HFF-Myc (cell line): ENCODE data around the gene PTPRT.

Experiments used
- DNase-seq: peaks from one replicate; pipeline ENCODE4 v3.0.0-alpha.2; 2011; ENCODE audit warnings: low read depth; ENCODE audit errors: extremely low read depth
- H3K4me3 ChIP-seq: replicated peaks from 2 replicates; pipeline ENCODE4 v1.5.1; 2011; ENCODE audit warnings: low read depth, mild to moderate bottlenecking, control low read depth, low read length
- CTCF ChIP-seq: IDR thresholded peaks from 2 replicates; pipeline ENCODE4 v1.5.1; 2012; ENCODE audit warnings: mild to moderate bottlenecking, low read depth, low read length, control low read depth; ENCODE audit errors: missing control alignments

The PTPRT gene

GRCh38 chr20:43096126-43096930, 93.4 kb downstream of the PTPRT start:
- DNase-seq: no peak
- TF ChIP-seq CTCF: no peak

DNA sequence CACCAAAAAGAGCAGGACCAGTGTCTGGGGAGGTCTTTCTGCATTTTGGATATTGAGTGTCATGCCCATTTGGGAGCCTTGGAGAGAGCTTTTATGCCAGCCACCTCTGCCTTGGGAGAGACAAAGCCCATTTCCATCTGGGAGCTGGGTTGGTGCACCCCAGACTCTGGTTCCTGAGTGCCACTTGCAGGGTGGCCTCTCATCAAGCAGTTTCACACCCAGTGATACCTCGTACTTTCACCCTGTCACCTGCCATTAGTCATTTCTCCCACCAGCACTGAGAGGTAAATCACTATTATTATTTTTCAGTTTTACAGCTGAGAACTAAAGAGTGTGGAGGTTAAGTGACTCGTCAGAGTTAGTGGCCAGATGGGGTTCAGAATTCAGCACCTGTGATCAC, 94.7 kb downstream of the PTPRT start:
- no peak for DNase-seq
- TF ChIP-seq CTCF: no peak
- no peak overlapping the region for H3K4me3 ChIP-seq

More at GRCh38 chr20:43096126-43096930, 93.4 kb downstream of the PTPRT start:
- no peak overlapping the region for H3K4me3 ChIP-seq

- no peak for TF ChIP-seq CTCF
- no peak for DNase-seq
- H3K4me3 ChIP-seq: no peak overlapping the region
Measured at GRCh38 chr20:43092386-43093088, 97.2 kb downstream of the PTPRT start.

DNA sequence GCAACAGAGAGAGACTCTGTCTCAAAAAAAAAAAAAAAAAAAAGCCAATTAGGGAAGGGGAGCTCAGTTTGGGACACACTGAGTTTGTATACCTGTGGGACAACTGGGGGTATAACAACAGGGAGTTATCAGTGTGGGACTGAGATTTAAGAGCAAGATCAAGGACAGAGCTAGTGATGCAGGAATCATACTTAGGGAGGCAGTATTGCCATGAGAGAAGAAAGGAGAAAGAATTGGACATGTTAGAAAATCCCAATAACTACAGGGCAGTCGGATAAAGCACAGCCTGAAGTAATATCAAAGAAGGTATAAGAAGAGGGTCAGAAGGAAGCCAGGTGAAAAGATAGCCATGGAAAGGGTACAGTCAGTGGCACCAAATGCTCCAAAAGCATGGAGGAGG, 121.2 kb downstream of the PTPRT start:
- TF ChIP-seq CTCF: no peak
- DNase-seq: no peak
- no peak overlapping the region for H3K4me3 ChIP-seq

GRCh38 chr20:43066125-43066524, 123.6 kb downstream of the PTPRT start:
- TF ChIP-seq CTCF: no peak
- DNase-seq: no peak
- H3K4me3 ChIP-seq: no peak overlapping the region

DNA sequence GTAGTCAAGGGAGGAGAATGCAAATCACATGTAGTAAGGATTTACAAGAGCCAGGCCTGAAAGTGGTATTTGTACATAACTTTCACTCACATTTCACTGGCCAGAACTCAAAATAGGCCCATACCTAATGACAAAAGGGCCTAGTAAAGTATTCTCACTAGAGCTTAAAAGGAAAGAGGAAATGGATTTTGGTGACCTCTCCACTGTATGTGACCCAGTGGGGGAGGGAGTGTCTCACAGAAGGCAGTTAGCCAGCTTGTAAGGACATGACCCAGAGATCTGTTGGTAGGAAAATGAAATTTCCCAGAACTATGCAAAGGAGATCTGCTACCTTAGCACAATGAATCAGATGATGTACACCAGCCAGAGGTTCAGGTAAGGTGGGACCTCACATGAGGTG, 124.4 kb downstream of the PTPRT start:
- H3K4me3 ChIP-seq: no peak overlapping the region
- TF ChIP-seq CTCF: no peak

GRCh38 chr20:43058077-43058476, 131.6 kb downstream of the PTPRT start:
- DNase-seq: no peak
- no peak overlapping the region for H3K4me3 ChIP-seq
- no peak for TF ChIP-seq CTCF

More for the DNA sequence above, 124.4 kb downstream of the PTPRT start:
- no peak for DNase-seq
